ENCODE results near the gene GTPBP8. TPM values are rescaled to one million over a fixed set of nuclear protein-coding genes. Genes with fewer than 3 reads are reported as not detected.

The GTPBP8 gene
- total RNA-seq, 1 donor from 2014 or later, result 28.1 TPM

- peaks cover 30% of the 10 kb centered on the region for H3K4me1 Mint-ChIP-seq
- H3K4me3 Mint-ChIP-seq, result no peak overlapping the region
- no peaks in the 10 kb centered on the region for H3K9me3 Mint-ChIP-seq
- DNase-seq (ENCODE audit: low read depth, low spot score), result no peak
- no peak overlapping the region for H3K27ac Mint-ChIP-seq (ENCODE audit: unreplicated experiment)
- TF ChIP-seq CTCF (conservative IDR thresholded peaks at IDR 0.05), result no peak
- no peaks in the 10 kb centered on the region for H3K27me3 Mint-ChIP-seq (ENCODE audit: low read depth)
- no peaks in the 10 kb centered on the region for H3K36me3 Mint-ChIP-seq (ENCODE audit: low read depth)
These were observed 30.7 kb downstream of the GTPBP8 start for GRCh38 chr3:113021471-113021870.

DNA sequence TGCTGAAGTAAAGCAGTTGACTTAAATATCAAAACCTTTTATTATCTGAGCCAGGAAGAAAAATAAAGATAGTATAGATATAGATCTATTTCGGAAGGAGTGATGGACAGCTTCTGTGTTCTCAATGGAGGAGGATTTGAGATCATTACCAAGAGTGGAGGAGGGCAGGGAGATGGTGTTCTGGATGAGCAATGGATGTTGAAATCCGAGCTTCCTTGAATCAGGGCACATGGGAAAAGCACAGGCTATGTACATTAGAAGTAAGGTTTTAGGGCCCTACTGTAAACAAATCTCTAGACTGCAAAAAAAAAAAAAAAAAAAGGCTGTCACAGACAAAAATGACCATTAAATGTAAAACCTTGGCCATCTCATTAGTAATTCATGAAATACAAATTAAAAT, 43.2 kb downstream of the GTPBP8 start:
- TF ChIP-seq CTCF (conservative IDR thresholded peaks at IDR 0.05), result no peak
- no peak for DNase-seq (ENCODE audit: low read depth, low spot score)
- Mint-ChIP-seq H3K27ac (ENCODE audit: unreplicated experiment) (no peak overlapping the region), H3K36me3 (ENCODE audit: low read depth) (no peaks in the 10 kb centered on the region), H3K4me3 (no peak overlapping the region), H3K9me3 (no peaks in the 10 kb centered on the region), H3K27me3 (ENCODE audit: low read depth) (no peaks in the 10 kb centered on the region), H3K4me1 (no peaks in the 10 kb centered on the region)

- no peaks in the 10 kb centered on the region for H3K4me1 Mint-ChIP-seq
- H3K4me3 Mint-ChIP-seq, result no peak overlapping the region
- H3K36me3 Mint-ChIP-seq (ENCODE audit: low read depth), result no peaks in the 10 kb centered on the region
- H3K9me3 Mint-ChIP-seq, result peaks cover 2% of the 10 kb centered on the region
- H3K27me3 Mint-ChIP-seq (ENCODE audit: low read depth), result no peaks in the 10 kb centered on the region
- H3K27ac Mint-ChIP-seq (ENCODE audit: unreplicated experiment), result no peak overlapping the region
- DNase-seq (ENCODE audit: low read depth, low spot score), result peak; percentile 62
- TF ChIP-seq CTCF (conservative IDR thresholded peaks at IDR 0.05), result peak; percentile 85
These were observed 44.7 kb downstream of the GTPBP8 start for GRCh38 chr3:113035387-113035982.

- H3K9me3 Mint-ChIP-seq, result peaks cover 2% of the 10 kb centered on the region
- no peaks in the 10 kb centered on the region for H3K36me3 Mint-ChIP-seq (ENCODE audit: low read depth)
- TF ChIP-seq CTCF (conservative IDR thresholded peaks at IDR 0.05), result no peak
- H3K27me3 Mint-ChIP-seq (ENCODE audit: low read depth), result no peaks in the 10 kb centered on the region
- DNase-seq (ENCODE audit: low read depth, low spot score), result no peak
- H3K27ac Mint-ChIP-seq (ENCODE audit: unreplicated experiment), result no peak overlapping the region
- no peaks in the 10 kb centered on the region for H3K4me1 Mint-ChIP-seq
- H3K4me3 Mint-ChIP-seq, result no peak overlapping the region
These were observed 47.5 kb downstream of the GTPBP8 start for GRCh38 chr3:113038328-113038727.

- no peak for TF ChIP-seq CTCF (conservative IDR thresholded peaks at IDR 0.05)
- Mint-ChIP-seq H3K4me3 (no peak overlapping the region), H3K27me3 (ENCODE audit: low read depth) (no peaks in the 10 kb centered on the region), H3K27ac (ENCODE audit: unreplicated experiment) (no peak overlapping the region), H3K36me3 (ENCODE audit: low read depth) (no peaks in the 10 kb centered on the region), H3K4me1 (no peaks in the 10 kb centered on the region), H3K9me3 (peaks cover 2% of the 10 kb centered on the region)
- DNase-seq (ENCODE audit: low read depth, low spot score), result no peak
These were observed 48.8 kb downstream of the GTPBP8 start for GRCh38 chr3:113039546-113039945.
